ENCODE results near the gene GALNT7.

GRCh38 chr4:173202395-173202794 lies 33.8 kb downstream of the GALNT7 start:
- TF ChIP-seq ZNF704 (tag by site-specific recombination; IDR thresholded peaks at IDR 0.05) (no peak), AEBP2 (tag by site-specific recombination; IDR thresholded peaks at IDR 0.05; ENCODE audit: borderline replicate concordance) (no peak), HOXC10 (CRISPR knock-in tag; IDR thresholded peaks at IDR 0.05) (no peak)
